BJ (cell line): ENCODE results near the gene FAM3B. TPM values are rescaled to one million over a fixed set of nuclear protein-coding genes. Genes with fewer than 3 reads are reported as not detected.

Experiments
- CTCF ChIA-PET: fragments of 350-600 bp; formaldehyde crosslinking; extraction: SDS; loops from one replicate; lab custom pipeline; 2021; ENCODE audit warnings: antibody characterized with exemption, inconsistent platforms; lab: Yijun Ruan, JAX
- POLR2A ChIA-PET: fragments of 300-600 bp; sonication (Branson Sonifier 250); formaldehyde crosslinking; extraction: SDS; loops from one replicate; lab custom pipeline; 2021; ENCODE audit warnings: antibody characterized with exemption; lab: Charles Lee
- DNase-seq: peaks from one replicate; pipeline ENCODE4 v3.0.0-alpha.2; 2011; ENCODE audit warnings: low read depth
- H3K27me3 ChIP-seq: 2 replicates; pipeline ENCODE4 v1.6.0; 2011; ENCODE audit warnings: low read length; ENCODE audit not compliant: control insufficient read depth, insufficient read depth
- H3K36me3 ChIP-seq: 2 replicates; pipeline ENCODE4 v1.5.1; 2011; ENCODE audit warnings: low read length; ENCODE audit not compliant: control insufficient read depth, insufficient read depth
- H3K4me3 ChIP-seq: 2 replicates; pipeline ENCODE4 v1.5.1; 2011; ENCODE audit warnings: low read depth, mild to moderate bottlenecking, control low read depth, low read length
- CTCF ChIP-seq: IDR thresholded peaks from 2 replicates; pipeline ENCODE4 v1.5.1; 2011; ENCODE audit warnings: low read depth, mild to moderate bottlenecking, control low read depth, inconsistent platforms, low read length, moderate library complexity; ENCODE audit not compliant: insufficient read depth
- polyA plus RNA-seq: library from polyadenylated mRNA; depleted of rRNA; stranded (reverse); fragments of >200 nt; gene quantifications from 2 replicates; pipeline ENCODE4 v1.2.3, GENCODE V29; 2011

FAM3B gene
- polyA plus RNA-seq, 1 experiment, result not detected

GRCh38 chr21:41280115-41280919, 36.3 kb upstream of the FAM3B start:
- ChIA-PET POLR2A (interaction anchor here (0.5 kb wide), 1 partner anchor 507 kb away, joined by 3 read pairs; no protein-coding TSS in a partner anchor), CTCF (interaction anchor here (0.9 to 5.5 kb wide), 5 partner anchors 169 to 332 kb away, joined by 3 to 99 read pairs (median 6); no protein-coding TSS in a partner anchor)
- no peaks in the 10 kb centered on the region for H3K36me3 ChIP-seq
- TF ChIP-seq CTCF, result no peak
- H3K4me3 ChIP-seq, result no peak overlapping the region
- peaks cover 5% of the 10 kb centered on the region; the same call in 1 of the 2 replicates for H3K27me3 ChIP-seq
- peak; percentile 30 for DNase-seq

GRCh38 chr21:41282412-41282811, 34.2 kb upstream of the FAM3B start:
- POLR2A ChIA-PET, result no interaction called here
- H3K36me3 ChIP-seq, result no peaks in the 10 kb centered on the region

DNA sequence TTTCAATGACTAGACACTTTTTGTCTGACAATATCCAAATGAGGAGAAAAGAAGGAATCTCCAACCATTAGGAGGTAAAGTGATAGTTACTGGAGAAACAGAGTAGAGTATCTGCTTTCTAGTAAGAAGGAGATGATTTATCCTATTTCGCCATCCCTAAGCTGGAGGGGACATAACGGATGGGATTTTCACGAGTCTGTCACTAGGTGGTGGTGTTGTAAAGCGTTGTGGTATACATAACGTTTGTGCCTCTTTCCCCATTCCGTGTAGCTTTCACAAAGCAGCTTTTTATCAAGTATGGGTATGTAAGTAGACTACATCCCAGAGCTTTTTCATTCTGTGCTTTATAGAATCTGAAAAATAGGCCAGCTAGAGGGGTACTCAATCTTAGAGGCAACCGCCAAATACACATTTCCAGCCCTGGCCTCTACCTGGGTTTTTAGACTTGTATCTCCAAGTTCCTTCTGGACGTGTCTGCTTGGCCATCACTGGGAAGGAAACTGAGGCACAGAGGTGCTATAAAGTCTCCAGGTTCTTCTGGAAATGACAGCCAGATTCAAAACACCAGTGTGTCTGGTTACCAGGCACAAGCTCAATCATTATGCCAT, 33.3 kb upstream of the FAM3B start:
- H3K4me3 ChIP-seq, result no peak overlapping the region
- ChIA-PET CTCF (interaction anchor here (0.6 to 5.5 kb wide), 58 partner anchors 9 to 824 kb away, joined by 3 to 99 read pairs (median 5); partner anchors contain the start of gene MX2), POLR2A (interaction anchor here (0.5 kb wide), 1 partner anchor 330 kb away, joined by 7 read pairs; no protein-coding TSS in a partner anchor)
- H3K27me3 ChIP-seq, result peaks cover 5% of the 10 kb centered on the region; the same call in 1 of the 2 replicates
- peak; percentile 46 for DNase-seq
- no peaks in the 10 kb centered on the region for H3K36me3 ChIP-seq
- peak; percentile 76 for TF ChIP-seq CTCF

More at GRCh38 chr21:41282412-41282811, 34.2 kb upstream of the FAM3B start:
- DNase-seq, result no peak
- Histone ChIP-seq H3K27me3 (peaks cover 5% of the 10 kb centered on the region; the same call in 1 of the 2 replicates), H3K4me3 (no peak overlapping the region)
- CTCF ChIA-PET, result interaction anchor here (0.8 to 5.5 kb wide), 31 partner anchors 8 to 535 kb away, joined by 3 to 99 read pairs (median 7); partner anchors contain the start of gene MX2
- TF ChIP-seq CTCF, result no peak

DNA sequence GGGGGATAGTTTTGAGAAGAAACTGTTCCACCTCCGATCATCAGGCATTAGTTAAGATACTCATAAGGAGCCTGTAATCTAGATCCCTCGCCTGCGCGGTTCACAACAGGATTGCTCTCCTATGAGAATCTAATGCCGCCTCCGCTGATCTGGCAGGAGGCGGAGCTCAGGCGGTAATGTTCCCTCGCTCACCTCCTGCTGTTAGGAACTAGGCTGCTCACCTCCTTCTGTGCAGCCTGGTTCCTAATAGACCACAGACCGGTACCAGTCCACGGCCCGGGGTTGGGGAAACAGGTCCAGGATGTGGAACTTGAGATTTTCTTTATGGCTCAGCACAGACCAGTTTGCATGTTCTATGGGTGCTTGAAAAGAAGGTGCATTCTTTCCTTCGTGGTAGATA, 27.2 kb upstream of the FAM3B start:
- ChIA-PET CTCF (no interaction called here), POLR2A (no interaction called here)
- H3K27me3 ChIP-seq, result peaks cover 10% of the 10 kb centered on the region
- H3K4me3 ChIP-seq, result no peak overlapping the region
- H3K36me3 ChIP-seq, result no peaks in the 10 kb centered on the region
- DNase-seq, result no peak
- no peak for TF ChIP-seq CTCF

DNA sequence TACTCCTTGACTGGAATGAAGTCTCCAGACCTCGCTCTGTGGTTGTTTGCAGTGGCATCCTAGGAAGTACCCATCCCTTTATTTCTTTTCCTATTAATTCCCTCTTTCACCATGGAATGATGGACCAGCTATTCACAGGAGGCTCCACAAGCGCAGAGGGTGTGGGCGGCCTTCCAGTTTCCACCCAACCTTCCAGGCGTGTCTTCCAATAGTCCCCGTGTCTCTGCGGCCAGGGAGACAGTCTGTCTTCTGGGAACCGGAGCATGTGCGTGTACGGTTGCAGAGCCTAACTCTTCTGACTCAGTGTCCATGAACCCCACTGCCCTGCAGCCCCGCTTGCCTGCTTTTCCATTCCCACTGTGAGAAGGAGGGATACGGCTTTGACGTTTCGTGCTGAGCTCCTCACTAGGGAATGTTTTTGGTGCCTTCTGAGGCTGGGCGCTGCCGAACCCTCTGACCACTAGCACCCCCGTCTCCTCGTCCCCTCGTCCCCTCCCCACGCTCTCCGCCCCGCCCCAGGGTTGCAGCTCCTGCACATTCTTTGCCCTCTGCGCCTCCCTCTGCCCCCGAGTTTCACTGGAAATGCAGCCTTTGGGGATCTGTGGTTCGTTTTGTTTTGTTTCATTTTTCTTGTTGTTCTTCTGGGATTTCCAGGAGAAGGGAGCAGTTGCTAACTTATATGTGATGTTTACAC, 26.3 kb upstream of the FAM3B start:
- CTCF ChIA-PET, result no interaction called here
- no peak for DNase-seq
- POLR2A ChIA-PET, result no interaction called here
- Histone ChIP-seq H3K36me3 (no peaks in the 10 kb centered on the region), H3K27me3 (peaks cover 10% of the 10 kb centered on the region), H3K4me3 (no peak overlapping the region)
- TF ChIP-seq CTCF, result no peak
